Gastroesophageal sphincter (tissue), 3 donors: Measurements from ENCODE around the gene PRKAR1B.

Experiments
- POLR2A ChIP-seq, 2 donors: fragments of 450-650 bp; IDR thresholded peaks; one replicate each; pipeline ENCODE4 v1.6.1; 2017; ENCODE audit warnings: antibody characterized with exemption in 2 of 2, mild to moderate bottlenecking in 2 of 2, moderate library complexity in 1 of 2
- TF ChIP-seq, protein P1 (sequence below), 4 experiments: fragments of 200-600 bp in 2 of 4; fragments of 450-650 bp in 2 of 4; sonication (generic) in 1 of 4; IDR thresholded peaks; one replicate each; pipeline ENCODE4 v1.5.1; 2017 to 2019; ENCODE audit warnings: antibody characterized with exemption in 4 of 4, mild to moderate bottlenecking in 2 of 4, moderate library complexity in 2 of 4

DNA sequence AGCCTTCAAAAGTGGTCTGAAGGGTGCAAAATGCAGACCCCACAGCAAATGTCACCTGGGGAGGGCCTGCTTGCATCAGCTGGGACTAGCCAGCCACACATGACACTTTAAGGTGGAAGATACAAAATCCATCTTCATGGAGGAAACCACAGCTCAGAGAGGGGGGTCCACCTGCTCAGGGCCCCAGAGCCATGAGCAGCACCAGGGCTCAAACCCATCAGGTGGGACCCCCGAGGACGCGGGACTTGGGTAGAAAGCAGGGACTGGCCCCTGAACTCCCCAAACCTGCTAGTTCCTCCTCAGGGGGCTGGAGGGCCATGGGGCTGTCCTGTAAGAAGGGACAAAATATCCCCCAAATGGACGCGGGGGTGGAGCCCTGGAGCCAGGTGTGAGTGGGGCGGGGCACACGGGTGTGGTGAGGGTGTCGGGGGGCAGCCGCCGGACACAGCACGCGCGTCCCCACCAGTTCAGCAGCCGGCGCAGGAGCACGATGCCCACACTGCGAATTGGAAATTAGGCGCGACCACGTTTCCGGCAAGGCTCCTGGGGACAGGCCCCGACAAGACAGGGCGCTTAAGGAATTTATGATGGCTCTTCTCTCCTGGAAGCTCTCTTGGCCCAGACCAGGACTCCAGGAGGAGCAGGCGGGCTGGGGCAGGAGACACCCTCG, 215.5 kb downstream of the PRKAR1B start:
- TF ChIP-seq, protein P1, sequence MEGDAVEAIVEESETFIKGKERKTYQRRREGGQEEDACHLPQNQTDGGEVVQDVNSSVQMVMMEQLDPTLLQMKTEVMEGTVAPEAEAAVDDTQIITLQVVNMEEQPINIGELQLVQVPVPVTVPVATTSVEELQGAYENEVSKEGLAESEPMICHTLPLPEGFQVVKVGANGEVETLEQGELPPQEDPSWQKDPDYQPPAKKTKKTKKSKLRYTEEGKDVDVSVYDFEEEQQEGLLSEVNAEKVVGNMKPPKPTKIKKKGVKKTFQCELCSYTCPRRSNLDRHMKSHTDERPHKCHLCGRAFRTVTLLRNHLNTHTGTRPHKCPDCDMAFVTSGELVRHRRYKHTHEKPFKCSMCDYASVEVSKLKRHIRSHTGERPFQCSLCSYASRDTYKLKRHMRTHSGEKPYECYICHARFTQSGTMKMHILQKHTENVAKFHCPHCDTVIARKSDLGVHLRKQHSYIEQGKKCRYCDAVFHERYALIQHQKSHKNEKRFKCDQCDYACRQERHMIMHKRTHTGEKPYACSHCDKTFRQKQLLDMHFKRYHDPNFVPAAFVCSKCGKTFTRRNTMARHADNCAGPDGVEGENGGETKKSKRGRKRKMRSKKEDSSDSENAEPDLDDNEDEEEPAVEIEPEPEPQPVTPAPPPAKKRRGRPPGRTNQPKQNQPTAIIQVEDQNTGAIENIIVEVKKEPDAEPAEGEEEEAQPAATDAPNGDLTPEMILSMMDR (IDR thresholded peaks at IDR 0.05) = no peak
- TF ChIP-seq POLR2A (IDR thresholded peaks at IDR 0.05) = no peak
